ENCODE data around the gene STN1.

DNA sequence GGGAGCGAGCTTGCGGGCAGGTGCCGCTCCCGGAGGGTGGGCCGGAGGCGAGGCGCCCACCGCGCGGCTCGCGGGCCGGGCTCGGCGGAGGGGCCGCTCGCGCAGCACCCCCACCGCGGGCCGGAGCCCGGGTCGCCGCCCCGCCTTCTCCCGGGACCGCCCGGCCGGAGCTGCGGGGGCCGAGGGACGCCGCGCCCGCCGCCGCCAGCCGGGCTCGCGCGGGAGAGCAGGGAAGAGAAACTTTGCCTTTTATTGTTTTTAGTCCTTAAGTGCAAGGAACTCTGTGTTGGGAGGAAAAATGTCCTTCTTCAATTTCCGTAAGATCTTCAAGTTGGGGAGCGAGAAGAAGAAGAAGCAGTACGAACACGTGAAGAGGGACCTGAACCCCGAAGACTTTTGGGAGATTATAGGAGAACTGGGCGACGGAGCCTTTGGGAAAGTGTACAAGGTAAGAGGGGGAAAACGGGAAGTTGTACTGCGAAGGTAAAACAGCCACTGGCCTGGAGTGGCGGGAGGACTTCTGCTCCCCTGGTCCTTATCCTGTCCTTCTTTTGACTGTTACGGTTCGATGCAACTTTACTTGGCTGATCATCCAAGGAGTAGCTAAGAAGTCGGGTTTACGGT lies 49.6 kb upstream of the STN1 start:
- no peak for TF ChIP-seq POLR2AphosphoS5 (IDR thresholded peaks at IDR 0.05; ENCODE audit: borderline replicate concordance, low read depth, low read length)
- TF ChIP-seq EZH2 (IDR thresholded peaks at IDR 0.05), result no peak
